ENCODE results near the gene UCK2.

UCK2 gene

GRCh38 chr1:165942062-165942461, 114.6 kb downstream of the UCK2 start:
- no peak for DNase-seq (ENCODE audit: low spot score)
- no peak overlapping the region for H3K4me3 ChIP-seq
- no peak for TF ChIP-seq CTCF (IDR thresholded peaks at IDR 0.05)
- no peak overlapping the region for H3K27ac ChIP-seq

- Histone ChIP-seq H3K27ac (no peak overlapping the region), H3K4me3 (no peak overlapping the region)
- DNase-seq (ENCODE audit: low spot score), result no peak
- no peak for TF ChIP-seq CTCF (IDR thresholded peaks at IDR 0.05)
Observed at GRCh38 chr1:165942927-165943597, 115.6 kb downstream of the UCK2 start.

- no peak for TF ChIP-seq CTCF (IDR thresholded peaks at IDR 0.05)
- DNase-seq (ENCODE audit: low spot score), result no peak
- no peak overlapping the region for H3K27ac ChIP-seq
- H3K4me3 ChIP-seq, result no peak overlapping the region
Observed at GRCh38 chr1:165945911-165946310, 118.5 kb downstream of the UCK2 start.

GRCh38 chr1:165947797-165948455, 120.5 kb downstream of the UCK2 start:
- no peak for DNase-seq (ENCODE audit: low spot score)
- Histone ChIP-seq H3K27ac (no peak overlapping the region), H3K4me3 (no peak overlapping the region)
- no peak for TF ChIP-seq CTCF (IDR thresholded peaks at IDR 0.05)

- no peak for DNase-seq (ENCODE audit: low spot score)
- no peak overlapping the region for H3K27ac ChIP-seq
- TF ChIP-seq CTCF (IDR thresholded peaks at IDR 0.05), result no peak
- H3K4me3 ChIP-seq, result no peak overlapping the region
Observed at GRCh38 chr1:165949335-165950130, 122.1 kb downstream of the UCK2 start.

GRCh38 chr1:165954940-165955339, 127.5 kb downstream of the UCK2 start:
- Histone ChIP-seq H3K4me3 (no peak overlapping the region), H3K27ac (no peak overlapping the region)
- DNase-seq (ENCODE audit: low spot score), result no peak
- no peak for TF ChIP-seq CTCF (IDR thresholded peaks at IDR 0.05)

Measured in coronary artery (tissue), 2 donors.